Breast epithelium (tissue), 3 donors: ENCODE data around the gene THADA.

Experiments used
- POLR2A ChIP-seq: fragments of 450-650 bp; IDR thresholded peaks from one replicate; pipeline ENCODE4 v1.6.1; 2016; ENCODE audit warnings: antibody characterized with exemption, mild to moderate bottlenecking, moderate library complexity
- POLR2AphosphoS5 ChIP-seq, 3 donors: sonication (generic); formaldehyde crosslinking; IDR thresholded peaks; one replicate each; pipeline ENCODE4 v1.6.1; 2017; ENCODE audit warnings: antibody characterized with exemption in 3 of 3
- TF ChIP-seq, protein P1 (sequence below), 3 donors: fragments of 450-650 bp; IDR thresholded peaks; one replicate each; pipeline ENCODE4 v1.5.1; 2016 to 2017; ENCODE audit warnings: antibody characterized with exemption in 3 of 3, mild to moderate bottlenecking in 3 of 3, moderate library complexity in 3 of 3

DNA sequence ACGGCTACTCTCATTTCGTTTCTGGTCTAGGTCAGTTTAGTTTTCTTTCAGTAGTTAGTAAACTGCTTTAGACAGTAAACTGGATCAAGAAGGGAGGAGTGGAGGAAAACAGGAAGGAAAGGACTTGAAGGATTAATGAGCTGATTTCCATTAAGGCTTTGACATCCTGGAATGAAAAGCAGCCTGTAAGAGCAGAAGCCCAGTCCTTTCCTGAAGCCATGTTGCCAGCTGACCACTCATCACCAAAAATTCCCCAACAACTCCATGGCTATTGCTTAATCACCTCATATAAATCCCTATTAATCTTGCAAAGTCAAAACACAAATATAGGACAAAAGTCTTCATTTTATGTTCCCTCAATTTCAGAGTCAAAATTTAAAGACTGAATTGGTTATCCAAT lies 255.8 kb downstream of the THADA start:
- TF ChIP-seq, protein P1, sequence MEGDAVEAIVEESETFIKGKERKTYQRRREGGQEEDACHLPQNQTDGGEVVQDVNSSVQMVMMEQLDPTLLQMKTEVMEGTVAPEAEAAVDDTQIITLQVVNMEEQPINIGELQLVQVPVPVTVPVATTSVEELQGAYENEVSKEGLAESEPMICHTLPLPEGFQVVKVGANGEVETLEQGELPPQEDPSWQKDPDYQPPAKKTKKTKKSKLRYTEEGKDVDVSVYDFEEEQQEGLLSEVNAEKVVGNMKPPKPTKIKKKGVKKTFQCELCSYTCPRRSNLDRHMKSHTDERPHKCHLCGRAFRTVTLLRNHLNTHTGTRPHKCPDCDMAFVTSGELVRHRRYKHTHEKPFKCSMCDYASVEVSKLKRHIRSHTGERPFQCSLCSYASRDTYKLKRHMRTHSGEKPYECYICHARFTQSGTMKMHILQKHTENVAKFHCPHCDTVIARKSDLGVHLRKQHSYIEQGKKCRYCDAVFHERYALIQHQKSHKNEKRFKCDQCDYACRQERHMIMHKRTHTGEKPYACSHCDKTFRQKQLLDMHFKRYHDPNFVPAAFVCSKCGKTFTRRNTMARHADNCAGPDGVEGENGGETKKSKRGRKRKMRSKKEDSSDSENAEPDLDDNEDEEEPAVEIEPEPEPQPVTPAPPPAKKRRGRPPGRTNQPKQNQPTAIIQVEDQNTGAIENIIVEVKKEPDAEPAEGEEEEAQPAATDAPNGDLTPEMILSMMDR (IDR thresholded peaks at IDR 0.05): no peak
- TF ChIP-seq POLR2AphosphoS5 (IDR thresholded peaks at IDR 0.05) (peak in 1 of 3 donors; percentile 89), POLR2A (no peak)
